Epithelial cell of prostate (primary cell): ENCODE results near the gene BCOR.

Source experiments
- DNase-seq: peaks from one replicate; pipeline ENCODE4 v3.0.0-alpha.2; 2011; ENCODE audit warnings: low read depth, low spot score
- H3K27ac ChIP-seq: fragments of 450-650 bp; 2 replicates; pipeline ENCODE4 v1.5.1; 2017; ENCODE audit warnings: mild to moderate bottlenecking

The BCOR gene

DNA sequence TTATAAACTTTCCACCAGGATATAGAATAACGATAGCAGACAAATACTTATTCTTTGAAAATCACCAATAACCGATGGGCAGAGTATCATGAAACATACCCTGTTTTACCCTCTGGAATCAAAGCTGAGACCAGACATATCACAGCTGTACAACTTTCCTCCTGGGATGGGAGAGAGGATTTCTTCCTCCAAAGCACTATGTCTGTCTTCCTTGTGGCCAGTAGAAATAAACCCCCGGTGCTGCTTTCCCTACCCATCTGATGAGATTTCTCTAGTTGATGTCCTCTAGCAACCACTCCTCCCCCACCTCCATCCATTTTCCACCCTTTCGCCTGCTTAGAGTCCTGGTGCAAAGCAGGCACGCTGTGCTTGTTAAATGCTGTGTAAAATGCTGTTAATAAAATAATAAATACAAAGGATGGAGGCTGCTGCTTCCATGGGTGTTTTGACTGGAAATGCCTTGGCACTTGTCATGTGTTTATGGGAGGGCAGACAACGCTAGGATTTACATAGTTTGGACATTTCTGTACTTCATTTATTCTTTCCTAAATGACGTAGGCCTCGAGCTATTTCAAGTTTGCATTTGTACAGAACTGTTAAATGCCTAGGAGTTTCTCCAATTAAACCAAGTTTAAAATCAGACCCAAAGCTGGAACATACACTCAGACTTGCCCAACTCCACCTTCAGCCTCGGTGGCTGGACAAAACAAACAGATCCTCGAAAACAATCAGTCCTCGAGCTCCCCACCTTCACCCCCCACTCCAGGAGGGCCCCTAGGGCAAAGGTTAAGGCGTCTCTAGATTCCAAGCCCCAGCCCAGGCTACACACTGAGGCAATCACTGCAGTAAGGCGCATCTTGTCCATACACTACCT lies 10.1 kb downstream of the BCOR start:
- DNase-seq = no peak

DNA sequence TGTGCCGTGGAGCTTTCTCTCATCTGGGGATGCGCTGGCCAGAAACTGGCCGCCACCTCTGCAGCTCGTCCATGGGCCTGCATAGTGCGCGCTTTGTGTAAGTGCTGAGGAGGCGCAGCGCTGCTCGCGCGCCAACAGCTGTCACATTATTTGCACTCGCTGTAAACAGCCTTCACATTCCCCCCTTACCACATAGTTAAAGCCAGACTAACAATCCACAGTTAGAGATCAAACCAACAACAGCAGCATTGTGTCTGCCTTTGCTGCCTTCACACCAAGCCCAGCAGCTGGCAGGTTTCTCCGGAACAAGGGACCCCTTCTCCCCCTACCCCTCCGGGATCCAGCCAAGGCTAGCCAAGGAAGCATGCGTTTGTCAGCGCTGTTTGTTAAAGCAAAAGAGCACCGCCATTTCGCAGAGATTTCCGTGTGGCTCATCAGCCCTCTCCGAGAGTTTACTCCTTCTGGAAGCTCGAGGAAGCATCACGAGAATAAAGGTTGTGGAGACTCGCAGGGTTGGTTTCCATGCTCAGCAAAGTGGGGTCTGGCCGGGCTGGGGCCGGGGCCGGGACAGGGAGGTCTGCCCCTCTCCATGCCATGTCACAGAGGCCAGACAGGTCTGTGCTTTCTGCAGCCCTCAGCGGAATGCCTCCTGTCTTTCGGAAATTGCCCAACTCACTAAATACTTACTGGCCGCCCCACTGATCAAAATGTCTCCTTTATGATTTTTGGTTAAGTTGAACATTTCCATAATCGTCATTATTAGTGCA lies 11.0 kb downstream of the BCOR start:
- no peak overlapping the region for H3K27ac ChIP-seq
- no peak for DNase-seq

More for the DNA sequence above, 10.1 kb downstream of the BCOR start:
- no peak overlapping the region for H3K27ac ChIP-seq

- H3K27ac ChIP-seq = peak overlapping the region; percentile 50
- DNase-seq = no peak
These were observed 12.0 kb downstream of the BCOR start for GRCh38 chrX:40085714-40086113.

DNA sequence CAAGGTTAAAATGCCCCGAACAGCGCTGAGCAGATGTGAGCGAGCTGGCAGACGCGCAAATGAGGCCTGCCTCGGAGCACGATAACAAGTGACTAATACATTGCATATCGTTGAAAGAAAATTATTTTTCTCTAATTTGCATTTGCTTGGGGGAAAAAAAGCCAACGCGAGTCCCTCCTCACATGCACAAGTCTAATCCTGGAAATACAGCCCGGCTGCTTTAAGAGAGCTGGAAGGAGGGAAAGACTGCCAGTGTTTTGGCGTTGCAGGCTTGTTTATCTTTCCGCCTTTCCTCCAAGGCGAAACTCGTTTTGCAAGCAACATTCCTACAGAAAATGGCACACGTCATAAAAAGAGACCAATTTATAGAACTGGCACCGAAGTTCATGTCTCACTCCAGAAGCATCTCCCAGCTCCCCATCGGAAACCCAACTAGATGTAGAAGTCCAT lies 12.6 kb downstream of the BCOR start:
- H3K27ac ChIP-seq = peak overlapping the region; percentile 50
- no peak for DNase-seq

- H3K27ac ChIP-seq = peak overlapping the region; percentile 50
- no peak for DNase-seq
These were observed 13.2 kb downstream of the BCOR start for GRCh38 chrX:40084471-40085101.

GRCh38 chrX:40083979-40084359 lies 13.8 kb downstream of the BCOR start:
- H3K27ac ChIP-seq = no peak overlapping the region
- DNase-seq = no peak

DNA sequence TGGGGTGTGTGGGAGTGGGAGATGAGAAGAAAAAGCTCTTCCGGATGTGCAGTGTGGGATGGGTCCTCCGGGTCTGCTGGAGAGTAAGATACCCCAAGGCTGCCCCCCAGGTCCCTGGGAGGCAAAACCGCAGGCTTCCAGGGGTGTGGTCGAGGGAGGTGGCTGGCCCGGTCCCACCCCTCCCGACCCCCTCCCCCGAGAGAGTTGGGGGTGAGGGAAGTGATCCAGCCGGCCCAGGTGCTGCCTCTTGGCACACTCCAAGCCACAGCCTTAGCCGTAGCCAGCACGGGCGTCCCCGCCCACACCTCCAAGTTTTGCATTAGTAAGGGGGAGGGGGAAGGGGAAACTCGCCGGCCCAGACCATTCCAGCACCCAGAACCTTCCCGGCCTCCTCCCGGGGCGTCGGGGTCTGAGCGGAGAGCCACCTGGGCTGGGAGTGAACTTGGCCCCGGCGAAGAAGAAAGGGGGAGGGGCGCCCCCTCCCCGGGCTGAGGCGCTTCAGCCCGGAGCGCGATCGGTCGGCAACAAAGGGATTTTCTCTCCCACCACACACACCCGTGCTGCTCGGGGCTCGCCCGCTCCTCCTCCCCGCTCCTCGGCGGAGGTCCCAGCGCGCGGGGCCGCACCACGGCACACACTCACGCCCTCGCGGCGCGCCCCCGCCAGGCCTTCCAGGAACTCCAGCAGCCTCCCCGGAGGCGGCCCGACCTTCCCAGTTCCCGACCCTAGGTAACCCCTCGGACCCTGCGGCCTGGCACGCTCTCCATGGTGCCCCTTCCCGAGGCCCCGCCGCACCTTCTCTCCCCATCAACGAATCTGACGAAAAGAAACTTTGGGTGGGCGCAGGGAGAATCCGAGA lies 14.4 kb downstream of the BCOR start:
- no peak for DNase-seq

GRCh38 chrX:40082447-40083119 lies 15.2 kb downstream of the BCOR start:
- DNase-seq = no peak
- H3K27ac ChIP-seq = no peak overlapping the region

More for the DNA sequence above, 14.4 kb downstream of the BCOR start:
- H3K27ac ChIP-seq = no peak overlapping the region

- H3K27ac ChIP-seq = no peak overlapping the region
- DNase-seq = no peak
These were observed 16.1 kb downstream of the BCOR start for GRCh38 chrX:40081679-40082068.

DNA sequence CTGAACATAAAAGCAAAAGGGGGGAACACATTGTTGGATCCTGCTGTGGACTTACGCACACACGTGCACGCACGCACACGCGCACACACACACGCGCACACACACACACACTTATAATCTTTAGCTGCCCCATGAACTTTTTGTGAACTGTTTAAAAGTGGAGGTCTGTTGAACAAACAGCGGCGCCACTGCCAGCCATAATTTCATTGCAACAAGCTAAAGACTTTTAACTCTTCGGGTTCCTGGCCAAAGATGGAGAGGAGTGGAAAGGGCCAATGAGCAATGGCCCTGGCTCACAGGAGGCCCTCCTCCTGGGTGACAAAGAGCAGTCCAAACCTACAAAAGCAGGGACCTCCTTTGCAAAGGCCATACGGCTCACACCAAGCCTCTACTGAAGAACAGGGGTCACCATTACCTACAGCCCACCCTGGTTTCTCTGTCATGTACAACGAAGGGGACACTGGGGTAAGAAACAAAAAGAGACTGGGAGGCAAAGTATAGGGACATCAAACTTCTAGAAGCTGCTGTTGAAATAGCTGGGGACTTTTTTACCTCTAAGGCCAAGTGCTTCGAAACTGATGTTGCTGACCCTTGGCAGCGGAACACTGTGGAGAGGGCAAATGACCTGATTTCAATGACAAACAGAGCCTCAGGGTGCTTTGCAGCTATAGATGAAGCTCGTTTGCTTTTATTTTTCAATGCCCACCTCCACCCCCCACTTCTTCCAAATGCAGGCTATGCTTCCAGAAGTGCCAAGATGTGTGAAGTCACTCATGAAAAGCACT lies 16.7 kb downstream of the BCOR start:
- no peak overlapping the region for H3K27ac ChIP-seq

GRCh38 chrX:40079572-40079971 lies 18.2 kb downstream of the BCOR start:
- DNase-seq = no peak
- H3K27ac ChIP-seq = no peak overlapping the region

More for the DNA sequence above, 16.7 kb downstream of the BCOR start:
- no peak for DNase-seq

- no peak overlapping the region for H3K27ac ChIP-seq
- DNase-seq = no peak
These were observed 19.1 kb downstream of the BCOR start for GRCh38 chrX:40078489-40079227.

DNA sequence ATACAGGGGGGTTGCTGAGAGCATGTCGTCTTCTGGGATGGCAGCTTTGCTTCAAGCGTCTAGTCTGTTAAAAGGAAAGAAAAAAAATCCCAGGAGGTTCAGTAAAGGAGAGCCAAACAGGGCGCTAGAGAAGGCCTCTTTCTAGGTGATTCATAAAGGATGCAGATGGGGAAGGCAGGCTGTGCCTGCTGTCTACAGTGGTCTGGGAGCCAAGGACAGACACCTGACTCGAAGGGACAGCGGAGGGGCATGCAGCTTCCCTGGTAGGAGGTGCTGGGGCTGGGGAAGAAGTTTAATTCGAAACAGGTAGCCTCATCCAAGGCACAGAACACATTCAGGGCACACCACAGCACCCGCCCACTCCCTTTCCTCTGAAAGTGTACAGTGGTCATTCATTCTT lies 19.9 kb downstream of the BCOR start:
- H3K27ac ChIP-seq = no peak overlapping the region
- DNase-seq = no peak

DNA sequence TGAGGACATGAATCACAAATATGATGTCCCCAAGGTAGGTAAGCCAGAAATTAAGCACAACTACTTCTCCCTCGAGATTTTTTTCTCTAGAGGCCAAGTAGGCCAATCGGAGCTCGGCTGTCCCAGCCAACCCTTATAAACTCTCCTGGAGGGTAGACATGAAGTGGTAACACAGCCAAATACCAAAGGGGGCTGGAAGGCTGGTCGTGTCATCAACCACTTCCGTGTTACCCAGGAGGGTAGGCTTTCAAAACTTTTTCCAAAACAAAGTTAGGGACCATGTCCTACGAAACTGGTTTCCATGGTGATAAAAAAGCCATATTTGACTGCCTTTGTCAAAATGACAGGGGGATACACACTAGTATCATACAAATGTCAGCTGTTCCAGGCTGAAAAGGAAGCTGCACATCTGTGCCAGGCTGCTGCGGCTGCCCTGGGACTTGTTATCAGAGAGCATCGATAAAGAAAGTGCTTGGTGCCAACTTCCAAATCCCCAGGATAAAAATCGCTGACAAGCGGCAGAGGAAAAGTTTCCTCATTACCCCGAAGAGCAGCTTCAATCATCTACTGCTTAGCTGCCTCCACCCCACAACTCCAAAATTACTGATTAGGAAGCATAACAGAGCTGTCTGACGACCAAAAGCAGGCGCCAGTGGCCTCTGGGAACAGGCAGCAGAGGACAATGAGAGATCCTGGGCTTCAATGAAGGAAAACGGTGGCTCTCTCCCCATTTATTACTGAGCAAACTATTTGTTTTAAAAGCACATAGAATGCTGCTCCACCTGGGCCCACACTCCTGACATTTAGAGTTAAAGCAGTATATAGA lies 20.8 kb downstream of the BCOR start:
- no peak overlapping the region for H3K27ac ChIP-seq
- DNase-seq = no peak

DNA sequence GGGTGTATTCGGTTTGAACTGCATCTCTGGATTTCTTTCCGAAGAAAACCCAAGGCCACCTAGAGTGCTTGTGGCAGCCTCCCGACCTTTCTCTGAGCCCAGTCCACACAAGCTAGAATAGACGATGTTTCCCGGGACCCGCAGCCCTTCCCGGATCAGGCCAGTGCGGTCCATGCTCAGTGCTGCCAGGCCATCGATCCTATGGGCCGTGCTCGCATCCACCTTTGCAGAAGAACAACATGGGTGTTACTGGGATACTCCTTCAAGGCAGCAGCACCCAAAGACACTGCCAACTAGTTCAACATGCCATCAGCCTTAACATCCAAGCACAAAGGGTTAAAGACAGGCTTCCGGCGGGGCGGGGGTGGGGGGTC lies 22.8 kb downstream of the BCOR start:
- H3K27ac ChIP-seq = no peak overlapping the region
- no peak for DNase-seq

DNA sequence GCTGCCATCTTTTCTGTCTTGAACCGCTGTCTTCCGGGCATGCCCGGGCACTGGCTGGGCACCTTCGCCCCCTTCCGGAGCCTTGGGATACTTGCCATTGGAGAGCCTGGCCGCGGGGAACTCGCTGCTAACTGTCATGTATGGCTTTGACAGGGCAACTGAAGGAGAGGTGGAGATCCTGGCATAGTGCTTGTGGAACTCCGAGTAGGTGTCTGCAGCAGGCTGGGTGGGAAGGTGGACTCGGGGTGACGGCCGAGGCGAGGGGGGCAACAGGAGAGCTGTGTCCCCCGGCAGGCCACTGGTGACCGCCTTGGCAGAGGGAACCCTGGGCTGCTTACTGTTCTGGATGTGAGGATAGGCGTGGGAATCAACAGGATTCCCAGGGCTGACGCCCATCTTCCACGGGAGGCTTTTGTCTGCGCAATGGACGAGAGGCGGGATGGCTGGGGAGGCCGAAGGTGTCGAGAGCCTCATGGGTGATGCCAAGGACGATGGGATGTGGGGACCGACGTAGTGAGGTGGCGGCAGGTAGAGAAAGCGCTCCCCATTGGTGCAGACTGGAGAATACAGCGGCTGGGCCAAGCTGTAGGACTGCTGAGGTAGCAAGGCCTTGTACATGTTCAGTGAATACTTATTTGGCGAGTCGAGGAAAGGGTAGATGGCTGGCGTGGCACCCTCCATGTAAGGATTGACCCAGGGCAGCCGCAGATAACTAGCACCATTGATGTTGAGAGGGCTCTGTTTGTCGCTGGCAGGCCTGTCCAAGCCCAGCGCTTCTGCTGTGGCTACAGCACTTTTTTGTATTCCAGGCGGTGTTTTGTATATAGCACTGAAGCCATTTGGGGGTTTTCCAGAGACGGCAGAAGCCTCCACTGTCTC lies 23.4 kb downstream of the BCOR start:
- H3K27ac ChIP-seq = no peak overlapping the region
- no peak for DNase-seq
